GM21390 (cell line): ENCODE results near the gene RBP3.

Source experiments
- ATAC-seq: cut with Tn5 transposase; IDR thresholded peaks from one replicate; pipeline ENCODE4 v1.9.1; 2021; ENCODE audit not compliant: unreplicated experiment

The RBP3 gene

DNA sequence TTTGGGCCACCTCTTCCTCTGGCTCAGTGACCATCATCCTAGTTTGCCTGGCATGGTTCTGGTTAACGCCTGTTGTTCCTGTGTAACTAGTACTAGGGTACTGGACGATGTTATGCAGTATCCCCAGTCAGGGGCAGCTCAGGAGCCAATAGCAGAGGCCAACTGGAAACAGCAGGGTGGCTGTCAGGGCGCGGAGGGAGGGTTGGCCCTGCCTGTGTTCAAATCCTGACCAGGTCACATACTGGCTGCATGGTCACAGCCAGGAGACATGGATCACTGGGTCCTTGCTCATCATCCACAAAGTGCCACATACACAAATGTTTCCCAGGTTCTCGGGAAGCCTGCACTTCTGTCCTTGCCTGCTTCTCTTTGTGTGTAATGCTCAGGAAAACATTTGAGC, 12.3 kb upstream of the RBP3 start:
- ATAC-seq: no peak

DNA sequence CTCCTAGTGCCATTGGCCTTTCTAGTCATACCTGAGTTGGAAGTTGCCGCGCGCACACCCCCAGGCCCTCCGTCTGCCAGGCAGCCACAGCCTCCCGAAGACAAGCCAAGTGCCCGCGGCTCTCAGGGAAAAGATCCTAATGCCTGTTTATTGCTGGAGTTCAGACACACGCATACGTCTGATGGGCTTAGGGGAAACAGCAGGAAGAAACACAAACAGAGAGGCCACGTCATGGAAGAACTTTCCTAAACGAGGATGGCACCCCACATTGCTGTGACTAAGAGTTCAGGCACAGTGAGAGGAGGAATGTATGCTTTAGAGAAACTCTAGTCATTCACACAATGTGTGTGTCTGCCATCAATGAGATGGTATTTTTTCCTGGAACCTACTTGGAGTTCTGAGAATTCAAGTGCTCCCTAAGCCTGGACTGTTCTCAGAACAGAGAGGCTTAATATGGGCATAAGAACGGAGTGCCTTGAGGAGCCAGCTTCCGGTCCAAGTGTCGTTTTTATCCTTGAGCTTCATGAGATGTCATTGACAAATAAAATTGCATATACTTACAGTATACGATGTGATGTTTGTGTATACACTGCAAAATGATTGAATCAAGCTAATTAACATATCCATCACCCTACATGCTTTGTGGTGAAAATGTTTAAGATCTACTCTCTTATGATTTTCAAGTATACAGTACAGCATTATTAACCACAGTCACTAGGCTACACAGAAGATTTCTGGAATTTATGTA, 11.6 kb upstream of the RBP3 start:
- ATAC-seq: no peak

DNA sequence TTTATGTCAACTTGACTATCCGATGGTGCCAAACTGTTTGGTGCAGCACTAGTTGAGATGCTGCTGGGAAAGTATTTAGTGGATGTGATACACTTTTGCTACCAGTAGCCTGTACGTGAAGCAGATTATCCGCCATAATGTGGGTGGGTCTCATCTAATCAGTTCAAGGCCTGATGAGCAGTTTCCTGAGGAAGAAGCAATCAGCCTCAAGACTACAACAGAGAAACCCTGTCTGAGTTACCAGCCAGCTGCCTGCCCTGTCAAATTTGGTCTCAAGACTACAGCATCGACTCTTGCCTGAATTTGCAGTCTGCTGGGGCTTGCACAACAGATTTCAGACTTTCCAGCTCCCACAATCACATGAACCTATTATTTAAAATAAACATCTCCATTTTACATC, 10.9 kb upstream of the RBP3 start:
- no peak for ATAC-seq

DNA sequence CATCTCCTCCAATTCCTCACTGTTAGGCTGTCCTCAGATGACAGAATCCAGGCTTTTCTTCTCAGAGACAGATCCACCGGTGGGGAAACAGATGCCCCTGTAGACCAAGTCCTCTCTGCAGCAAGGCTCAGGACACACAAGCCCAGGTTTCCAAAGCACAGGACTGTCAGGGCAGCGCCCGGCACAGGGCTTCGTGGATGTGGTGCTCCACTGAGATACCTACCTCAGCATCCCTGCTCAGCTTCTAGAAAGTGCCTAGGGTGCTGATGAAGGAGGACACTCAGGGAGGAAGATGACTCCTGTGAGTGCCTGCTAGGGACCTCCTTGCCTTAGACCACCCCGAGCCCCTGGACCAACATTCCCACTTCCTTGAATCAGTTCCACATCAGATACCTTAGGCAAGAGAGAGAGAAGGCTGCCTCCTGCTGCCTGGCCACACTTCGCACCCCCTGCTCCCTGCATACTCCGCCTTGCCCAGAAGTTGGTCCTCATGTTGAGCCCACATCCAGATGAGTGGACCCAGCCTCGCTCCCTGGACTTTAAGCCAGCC, 8.9 kb upstream of the RBP3 start:
- no peak for ATAC-seq

DNA sequence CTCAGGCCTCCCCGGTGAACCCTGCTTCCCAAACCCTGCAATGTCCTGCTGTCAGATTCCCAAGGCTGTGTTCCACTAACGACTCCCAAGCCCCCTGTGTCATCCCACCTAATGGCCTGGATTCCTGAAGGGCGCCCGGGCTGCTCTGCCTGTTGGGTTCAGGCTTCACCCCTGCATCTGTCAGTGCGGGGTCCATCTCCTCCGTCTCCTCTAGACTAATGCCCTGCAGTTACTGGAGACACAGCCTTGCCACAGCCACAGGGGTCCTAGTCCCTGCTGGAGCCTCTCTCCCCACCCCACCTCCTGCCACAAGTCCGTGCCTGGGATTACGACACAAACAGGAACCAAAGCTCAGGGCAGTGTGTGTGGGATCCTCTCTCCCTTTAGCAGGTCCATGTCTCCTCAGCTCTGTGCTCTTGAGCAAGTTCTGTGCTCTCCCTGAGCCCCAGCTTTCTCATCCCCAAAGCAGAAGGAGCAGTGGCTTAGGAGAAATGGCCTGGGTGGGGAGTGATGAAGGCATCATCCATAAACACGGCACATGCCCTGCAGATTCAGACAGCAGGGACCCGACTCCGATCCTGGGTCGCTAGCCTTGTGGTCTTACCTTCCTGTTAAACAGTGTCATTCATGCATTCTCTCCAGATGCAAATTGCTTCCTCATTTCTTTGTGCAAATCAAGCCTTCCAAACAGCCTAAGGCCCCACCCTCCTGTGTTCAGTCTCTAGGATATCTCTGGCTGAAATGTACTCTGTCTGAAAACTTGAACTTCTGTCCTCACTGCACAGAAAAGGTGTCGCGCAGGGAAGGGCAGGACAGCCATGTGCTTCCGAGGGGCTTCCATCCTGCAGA, 8.2 kb upstream of the RBP3 start:
- ATAC-seq: no peak

DNA sequence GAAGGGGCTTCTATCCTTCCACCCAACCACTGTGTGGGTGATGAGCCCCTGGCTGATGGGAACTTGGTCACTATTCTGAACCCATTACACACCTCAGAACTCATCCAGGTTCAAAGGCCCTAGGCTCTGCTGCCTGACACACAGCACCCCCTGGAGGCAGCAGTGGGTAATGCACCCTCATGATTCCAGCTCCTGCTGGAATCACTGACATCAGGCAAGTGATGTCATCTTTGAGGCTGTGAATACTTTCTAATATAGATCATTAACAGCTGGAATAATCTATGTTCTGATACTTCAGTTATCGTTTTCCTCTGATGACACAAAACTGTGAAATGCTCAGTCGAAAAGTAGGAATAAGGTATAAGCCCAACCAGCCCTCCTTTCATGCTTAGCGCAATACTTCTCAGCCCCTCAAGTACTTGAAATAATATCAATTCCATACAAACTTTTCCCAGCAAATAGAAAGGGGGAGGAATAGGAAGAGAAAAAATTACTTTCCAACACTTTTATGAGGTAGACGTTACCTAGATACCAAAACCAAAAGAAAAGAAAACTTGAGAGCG, 7.5 kb upstream of the RBP3 start:
- no peak for ATAC-seq

DNA sequence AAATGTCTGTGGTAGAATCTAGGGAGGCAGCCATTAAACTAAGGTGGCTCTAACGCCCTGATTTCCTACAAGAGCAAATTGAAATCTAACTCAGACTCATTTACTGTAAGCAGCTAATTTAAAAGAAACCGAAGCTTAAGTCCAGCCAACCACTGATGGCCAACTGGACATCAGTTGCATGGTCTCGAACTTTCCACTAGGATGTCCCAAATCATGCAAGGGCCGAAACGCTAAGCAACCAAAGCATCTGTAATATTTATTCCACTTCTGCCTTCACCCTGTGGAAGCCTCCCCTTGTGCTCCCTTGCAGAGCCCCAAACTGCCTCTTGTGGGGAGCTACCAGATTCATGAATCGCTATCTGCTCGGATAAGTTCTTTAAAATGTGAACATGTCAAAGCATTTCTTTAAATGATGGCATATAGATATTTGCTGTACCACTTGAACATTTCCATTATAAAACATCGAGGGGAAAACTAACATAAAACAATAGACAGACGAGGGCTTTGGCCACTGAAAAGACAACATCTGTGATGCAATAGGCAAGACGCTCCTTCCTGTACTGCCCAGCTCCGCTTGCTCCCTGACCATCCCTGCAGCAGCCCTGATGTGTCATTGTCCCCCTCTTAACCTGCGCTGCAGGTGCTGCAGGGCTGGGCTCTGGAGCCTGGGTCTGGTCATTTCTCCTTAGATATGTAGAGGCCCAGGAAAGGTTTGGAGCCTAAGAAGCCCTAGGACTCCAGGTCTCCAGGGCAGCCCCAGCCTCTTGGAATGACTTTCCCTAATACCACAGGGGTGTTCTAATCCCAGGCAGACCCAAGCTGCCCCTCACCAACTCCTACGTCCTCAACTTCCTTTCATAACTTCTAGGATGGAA, 2.9 kb upstream of the RBP3 start:
- no peak for ATAC-seq

DNA sequence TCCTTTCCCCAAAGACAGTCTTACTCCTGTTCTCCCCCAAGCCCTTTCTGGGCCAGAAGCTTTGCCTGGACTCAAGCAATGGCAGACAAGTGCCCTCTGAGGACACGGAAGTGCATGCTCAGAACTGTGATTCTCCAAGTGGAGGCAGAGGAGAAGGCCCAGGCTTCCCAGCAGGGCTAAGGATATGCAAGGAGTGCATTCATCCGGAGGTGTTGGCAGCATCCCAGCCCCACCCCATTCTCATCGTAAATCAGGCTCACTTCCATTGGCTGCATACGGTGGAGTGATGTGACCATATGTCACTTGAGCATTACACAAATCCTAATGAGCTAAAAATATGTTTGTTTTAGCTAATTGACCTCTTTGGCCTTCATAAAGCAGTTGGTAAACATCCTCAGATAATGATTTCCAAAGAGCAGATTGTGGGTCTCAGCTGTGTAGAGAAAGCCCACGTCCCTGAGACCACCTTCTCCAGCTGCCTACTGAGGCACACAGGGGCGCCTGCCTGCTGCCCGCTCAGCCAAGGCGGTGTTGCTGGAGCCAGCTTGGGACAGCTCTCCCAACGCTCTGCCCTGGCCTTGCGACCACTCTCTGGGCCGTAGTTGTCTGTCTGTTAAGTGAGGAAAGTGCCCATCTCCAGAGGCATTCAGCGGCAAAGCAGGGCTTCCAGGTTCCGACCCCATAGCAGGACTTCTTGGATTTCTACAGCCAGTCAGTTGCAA, 1.4 kb upstream of the RBP3 start:
- no peak for ATAC-seq

DNA sequence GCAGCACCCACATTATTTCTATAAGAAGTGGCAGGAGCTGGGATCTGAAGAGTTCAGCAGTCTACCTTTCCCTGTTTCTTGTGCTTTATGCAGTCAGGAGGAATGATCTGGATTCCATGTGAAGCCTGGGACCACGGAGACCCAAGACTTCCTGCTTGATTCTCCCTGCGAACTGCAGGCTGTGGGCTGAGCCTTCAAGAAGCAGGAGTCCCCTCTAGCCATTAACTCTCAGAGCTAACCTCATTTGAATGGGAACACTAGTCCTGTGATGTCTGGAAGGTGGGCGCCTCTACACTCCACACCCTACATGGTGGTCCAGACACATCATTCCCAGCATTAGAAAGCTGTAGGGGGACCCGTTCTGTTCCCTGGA, 874 bp upstream of the RBP3 start:
- ATAC-seq: no peak

DNA sequence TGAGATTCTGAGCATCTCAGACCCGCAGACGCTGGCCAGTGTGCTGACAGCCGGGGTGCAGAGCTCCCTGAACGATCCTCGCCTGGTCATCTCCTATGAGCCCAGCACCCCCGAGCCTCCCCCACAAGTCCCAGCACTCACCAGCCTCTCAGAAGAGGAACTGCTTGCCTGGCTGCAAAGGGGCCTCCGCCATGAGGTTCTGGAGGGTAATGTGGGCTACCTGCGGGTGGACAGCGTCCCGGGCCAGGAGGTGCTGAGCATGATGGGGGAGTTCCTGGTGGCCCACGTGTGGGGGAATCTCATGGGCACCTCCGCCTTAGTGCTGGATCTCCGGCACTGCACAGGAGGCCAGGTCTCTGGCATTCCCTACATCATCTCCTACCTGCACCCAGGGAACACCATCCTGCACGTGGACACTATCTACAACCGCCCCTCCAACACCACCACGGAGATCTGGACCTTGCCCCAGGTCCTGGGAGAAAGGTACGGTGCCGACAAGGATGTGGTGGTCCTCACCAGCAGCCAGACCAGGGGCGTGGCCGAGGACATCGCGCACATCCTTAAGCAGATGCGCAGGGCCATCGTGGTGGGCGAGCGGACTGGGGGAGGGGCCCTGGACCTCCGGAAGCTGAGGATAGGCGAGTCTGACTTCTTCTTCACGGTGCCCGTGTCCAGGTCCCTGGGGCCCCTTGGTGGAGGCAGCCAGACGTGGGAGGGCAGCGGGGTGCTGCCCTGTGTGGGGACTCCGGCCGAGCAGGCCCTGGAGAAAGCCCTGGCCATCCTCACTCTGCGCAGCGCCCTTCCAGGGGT, 703 bp downstream of the RBP3 start:
- no peak for ATAC-seq

DNA sequence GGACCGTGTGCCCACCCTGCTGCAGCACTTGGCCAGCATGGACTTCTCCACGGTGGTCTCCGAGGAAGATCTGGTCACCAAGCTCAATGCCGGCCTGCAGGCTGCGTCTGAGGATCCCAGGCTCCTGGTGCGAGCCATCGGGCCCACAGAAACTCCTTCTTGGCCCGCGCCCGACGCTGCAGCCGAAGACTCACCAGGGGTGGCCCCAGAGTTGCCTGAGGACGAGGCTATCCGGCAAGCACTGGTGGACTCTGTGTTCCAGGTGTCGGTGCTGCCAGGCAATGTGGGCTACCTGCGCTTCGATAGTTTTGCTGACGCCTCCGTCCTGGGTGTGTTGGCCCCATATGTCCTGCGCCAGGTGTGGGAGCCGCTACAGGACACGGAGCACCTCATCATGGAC, 1.4 kb downstream of the RBP3 start:
- ATAC-seq: no peak

DNA sequence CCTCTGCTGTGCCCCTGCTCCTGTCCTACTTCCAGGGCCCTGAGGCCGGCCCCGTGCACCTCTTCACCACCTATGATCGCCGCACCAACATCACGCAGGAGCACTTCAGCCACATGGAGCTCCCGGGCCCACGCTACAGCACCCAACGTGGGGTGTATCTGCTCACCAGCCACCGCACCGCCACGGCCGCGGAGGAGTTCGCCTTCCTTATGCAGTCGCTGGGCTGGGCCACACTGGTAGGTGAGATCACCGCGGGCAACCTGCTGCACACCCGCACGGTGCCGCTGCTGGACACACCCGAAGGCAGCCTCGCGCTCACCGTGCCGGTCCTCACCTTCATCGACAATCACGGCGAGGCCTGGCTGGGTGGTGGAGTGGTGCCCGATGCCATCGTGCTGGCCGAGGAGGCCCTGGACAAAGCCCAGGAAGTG, 1.8 kb downstream of the RBP3 start:
- no peak for ATAC-seq

DNA sequence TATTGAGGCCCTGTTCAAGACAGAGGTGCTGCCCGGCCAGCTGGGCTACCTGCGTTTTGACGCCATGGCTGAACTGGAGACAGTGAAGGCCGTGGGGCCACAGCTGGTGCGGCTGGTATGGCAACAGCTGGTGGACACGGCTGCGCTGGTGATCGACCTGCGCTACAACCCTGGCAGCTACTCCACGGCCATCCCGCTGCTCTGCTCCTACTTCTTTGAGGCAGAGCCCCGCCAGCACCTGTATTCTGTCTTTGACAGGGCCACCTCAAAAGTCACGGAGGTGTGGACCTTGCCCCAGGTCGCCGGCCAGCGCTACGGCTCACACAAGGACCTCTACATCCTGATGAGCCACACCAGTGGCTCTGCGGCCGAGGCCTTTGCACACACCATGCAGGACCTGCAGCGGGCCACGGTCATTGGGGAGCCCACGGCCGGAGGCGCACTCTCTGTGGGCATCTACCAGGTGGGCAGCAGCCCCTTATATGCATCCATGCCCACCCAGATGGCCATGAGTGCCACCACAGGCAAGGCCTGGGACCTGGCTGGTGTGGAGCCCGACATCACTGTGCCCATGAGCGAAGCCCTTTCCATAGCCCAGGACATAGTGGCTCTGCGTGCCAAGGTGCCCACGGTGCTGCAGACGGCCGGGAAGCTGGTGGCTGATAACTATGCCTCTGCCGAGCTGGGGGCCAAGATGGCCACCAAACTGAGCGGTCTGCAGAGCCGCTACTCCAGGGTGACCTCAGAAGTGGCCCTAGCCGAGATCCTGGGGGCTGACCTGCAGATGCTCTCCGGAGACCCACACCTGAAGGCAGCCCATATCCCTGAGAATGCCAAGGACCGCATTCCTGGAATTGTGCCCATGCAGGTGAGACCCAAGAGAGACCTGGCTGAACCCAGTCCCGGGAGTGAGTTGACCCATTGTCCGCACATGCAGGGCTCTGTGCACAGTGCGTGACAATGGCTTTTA, 2.8 kb downstream of the RBP3 start:
- ATAC-seq: no peak

DNA sequence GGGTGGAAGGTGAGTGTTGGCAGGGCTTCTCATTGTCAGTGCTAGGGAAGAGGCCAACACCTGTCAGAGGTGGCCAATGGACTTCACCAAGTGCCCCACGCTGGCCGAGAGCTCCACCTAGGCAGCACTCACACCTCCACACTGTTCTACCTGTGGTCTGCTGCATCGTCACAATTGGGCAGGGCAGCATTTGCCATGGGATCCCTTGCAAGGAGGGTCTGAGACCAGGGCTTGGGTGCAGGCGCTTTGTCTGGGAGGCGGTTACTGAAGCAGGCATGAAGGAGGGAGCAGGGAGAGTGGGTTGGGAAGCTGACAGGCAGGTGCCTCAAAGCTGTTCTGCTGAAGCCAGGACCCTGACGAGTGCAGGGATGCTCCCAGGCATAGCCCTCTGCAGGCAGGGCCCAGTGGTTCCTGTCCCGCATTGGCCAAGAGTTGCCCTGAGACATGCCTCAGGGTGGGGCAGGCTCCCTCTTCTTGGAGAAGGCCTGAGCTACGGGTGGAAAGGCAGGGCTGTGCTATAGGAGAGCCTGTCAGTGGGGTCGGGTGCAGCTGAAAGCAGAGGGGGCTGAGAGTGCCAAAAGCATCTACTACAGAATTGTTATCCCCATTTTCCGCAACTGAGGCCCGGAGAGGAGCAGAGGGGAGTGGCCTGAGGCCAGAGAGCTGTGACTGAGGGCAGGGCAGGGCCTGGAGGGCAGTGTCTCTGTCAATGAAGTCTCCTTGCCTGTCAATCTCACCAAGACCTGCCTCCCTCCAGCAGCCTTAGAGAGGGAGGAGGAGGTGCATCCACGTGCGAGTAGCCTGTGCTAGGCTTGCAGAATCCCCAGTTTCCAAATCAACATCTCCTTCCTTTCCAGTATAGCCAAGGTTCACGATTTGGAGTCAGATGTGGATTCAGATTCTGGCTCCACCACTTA, 4.0 kb downstream of the RBP3 start:
- ATAC-seq: no peak

DNA sequence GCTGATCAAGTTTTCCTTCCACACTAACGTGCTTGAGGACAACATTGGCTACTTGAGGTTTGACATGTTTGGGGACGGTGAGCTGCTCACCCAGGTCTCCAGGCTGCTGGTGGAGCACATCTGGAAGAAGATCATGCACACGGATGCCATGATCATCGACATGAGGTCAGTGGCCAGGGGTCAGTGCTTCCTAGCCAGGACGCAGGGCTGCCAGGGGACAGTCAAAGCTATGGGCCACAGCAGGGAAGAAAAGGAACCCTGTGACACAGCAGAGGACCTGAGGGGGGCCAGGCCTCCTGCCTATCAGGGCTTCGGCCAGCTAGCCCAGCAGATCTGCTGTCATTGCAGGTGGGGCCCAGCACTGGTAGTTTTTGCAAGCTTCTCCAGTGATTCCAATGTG, 5.2 kb downstream of the RBP3 start:
- no peak for ATAC-seq

DNA sequence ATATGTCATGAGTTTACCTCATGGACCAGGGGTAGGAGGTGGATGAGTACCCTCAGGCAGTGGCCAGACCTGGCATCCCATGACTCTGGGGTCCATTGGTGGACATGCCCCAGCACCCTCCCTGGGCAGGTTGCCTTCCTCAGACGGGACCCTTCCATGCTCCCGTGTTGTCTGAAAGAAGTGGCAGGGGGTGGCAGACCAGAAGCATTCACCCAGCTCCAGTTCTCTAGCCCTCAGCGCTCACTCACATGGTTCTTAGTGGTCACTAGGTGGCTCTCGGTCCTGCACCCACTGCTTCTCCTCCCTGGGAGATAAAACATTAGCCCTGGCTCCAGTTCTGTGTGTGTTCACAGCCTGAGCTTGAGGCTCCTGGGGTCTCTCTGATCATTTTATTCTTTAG, 6.0 kb downstream of the RBP3 start:
- no peak for ATAC-seq

DNA sequence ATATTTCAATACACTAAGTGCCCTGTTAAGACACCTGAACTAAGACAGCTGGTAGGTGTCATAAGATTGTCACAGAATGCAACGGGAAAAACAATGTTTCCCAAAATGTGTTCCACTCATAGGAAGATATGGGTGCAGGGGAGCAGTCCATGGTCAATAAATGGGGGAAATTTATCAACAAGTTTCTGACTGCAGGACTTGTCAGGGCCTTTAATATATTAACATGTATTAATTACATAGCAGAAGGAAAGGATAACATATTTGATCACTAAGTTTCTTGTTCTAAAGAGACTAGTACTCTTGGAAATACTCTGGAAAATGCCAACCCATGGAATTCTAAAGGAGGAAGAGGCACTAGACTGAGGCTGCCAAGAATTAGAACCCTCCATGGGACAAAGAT, 6.7 kb downstream of the RBP3 start:
- no peak for ATAC-seq
